HG02884 (cell line): ENCODE measurements around the gene SPDYE4.

Experiments used
- ATAC-seq: cut with Tn5 transposase; IDR thresholded peaks from one replicate; pipeline ENCODE4 v1.9.1; 2021; ENCODE audit warnings: mild to moderate bottlenecking, moderate library complexity; ENCODE audit not compliant: unreplicated experiment

The SPDYE4 gene

GRCh38 chr17:8785547-8786413 is 27.4 kb upstream of the SPDYE4 start:
- no peak for ATAC-seq

DNA sequence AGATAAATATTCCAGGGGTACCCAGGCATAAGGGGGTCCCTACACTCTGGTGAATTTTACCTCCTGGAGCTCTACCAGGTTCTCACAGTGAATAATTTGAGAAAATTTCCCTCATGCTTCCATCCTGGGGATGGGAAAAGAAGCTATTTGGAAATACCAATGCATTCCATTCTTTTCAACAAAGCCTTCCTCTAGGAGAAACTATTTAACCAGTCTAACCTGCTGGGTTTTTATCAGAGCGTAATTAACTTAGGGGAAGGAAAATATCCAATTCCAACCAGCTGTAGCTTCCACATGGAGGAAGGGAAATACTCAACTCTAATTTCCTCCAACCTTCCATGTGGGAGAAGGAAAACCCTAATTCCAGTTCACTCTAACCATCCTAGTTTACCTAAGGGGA is 23.8 kb upstream of the SPDYE4 start:
- ATAC-seq: no peak

GRCh38 chr17:8781776-8782175 is 23.4 kb upstream of the SPDYE4 start:
- no peak for ATAC-seq

DNA sequence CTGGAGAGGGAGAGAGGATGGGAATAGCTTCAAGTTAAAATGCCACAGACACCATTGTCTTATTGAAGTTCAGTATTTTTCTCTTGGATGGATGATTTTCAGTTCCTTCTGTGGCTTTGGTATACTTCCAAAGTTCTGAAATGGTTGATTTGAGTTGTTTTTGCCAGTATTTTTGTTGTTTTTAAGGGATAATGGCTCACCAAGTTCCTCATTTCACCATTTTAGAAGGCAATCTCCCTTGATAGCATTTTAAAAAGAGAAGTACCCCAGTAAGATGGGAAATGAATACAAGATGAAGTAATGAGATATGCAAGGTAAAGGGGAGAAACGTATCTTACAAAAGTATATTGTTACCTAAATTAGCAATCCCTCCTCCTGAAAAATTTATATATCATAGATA is 18.5 kb upstream of the SPDYE4 start:
- ATAC-seq: no peak

GRCh38 chr17:8776248-8776647 is 17.9 kb upstream of the SPDYE4 start:
- ATAC-seq: no peak

GRCh38 chr17:8766731-8767130 is 8.4 kb upstream of the SPDYE4 start:
- ATAC-seq: no peak

- ATAC-seq: no peak
Measured at GRCh38 chr17:8762012-8762411, 3.7 kb upstream of the SPDYE4 start.

DNA sequence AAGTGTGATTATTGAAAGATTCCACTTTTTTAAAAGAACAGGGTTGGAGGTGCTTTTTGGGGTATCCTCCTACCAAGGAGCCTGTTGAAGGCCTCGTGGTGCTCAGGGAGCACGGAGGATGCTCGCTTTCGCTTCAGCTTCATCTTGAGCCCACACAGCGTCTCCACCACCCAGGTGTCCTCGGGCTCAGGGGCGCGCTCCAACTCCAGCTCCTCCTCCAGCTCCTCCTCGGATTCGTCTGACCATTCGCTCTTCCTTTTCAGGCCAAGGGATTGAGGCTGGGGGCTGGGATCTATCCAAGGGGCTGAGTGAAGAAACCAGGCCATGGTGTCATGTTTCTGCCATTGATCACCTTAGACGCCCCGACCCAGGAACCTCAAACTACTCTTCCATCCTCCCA is 1.2 kb downstream of the SPDYE4 start:
- no peak for ATAC-seq

GRCh38 chr17:8755590-8756255 is 2.6 kb downstream of the SPDYE4 start:
- no peak for ATAC-seq

DNA sequence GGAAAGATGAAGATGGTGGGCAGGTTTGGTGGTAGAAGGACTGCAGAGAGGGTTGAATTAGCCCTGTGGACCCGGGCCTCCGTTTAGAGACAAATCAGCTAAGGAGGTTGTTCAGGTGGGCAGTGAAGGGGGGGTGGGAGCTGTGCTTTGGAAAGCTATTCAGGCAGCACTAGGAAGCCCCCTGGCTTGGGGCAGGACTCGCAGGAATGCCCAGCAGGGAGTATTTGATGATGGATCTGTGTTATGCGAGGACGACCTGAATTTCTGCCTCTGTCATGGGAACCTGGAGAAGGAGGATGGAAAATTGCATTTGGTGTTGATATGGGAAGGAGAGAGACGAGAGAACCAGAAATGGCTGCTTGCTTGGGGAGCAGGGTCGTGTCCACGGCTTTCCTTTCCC is 3.5 kb downstream of the SPDYE4 start:
- no peak for ATAC-seq

GRCh38 chr17:8753976-8754440 is 4.3 kb downstream of the SPDYE4 start:
- ATAC-seq: no peak

DNA sequence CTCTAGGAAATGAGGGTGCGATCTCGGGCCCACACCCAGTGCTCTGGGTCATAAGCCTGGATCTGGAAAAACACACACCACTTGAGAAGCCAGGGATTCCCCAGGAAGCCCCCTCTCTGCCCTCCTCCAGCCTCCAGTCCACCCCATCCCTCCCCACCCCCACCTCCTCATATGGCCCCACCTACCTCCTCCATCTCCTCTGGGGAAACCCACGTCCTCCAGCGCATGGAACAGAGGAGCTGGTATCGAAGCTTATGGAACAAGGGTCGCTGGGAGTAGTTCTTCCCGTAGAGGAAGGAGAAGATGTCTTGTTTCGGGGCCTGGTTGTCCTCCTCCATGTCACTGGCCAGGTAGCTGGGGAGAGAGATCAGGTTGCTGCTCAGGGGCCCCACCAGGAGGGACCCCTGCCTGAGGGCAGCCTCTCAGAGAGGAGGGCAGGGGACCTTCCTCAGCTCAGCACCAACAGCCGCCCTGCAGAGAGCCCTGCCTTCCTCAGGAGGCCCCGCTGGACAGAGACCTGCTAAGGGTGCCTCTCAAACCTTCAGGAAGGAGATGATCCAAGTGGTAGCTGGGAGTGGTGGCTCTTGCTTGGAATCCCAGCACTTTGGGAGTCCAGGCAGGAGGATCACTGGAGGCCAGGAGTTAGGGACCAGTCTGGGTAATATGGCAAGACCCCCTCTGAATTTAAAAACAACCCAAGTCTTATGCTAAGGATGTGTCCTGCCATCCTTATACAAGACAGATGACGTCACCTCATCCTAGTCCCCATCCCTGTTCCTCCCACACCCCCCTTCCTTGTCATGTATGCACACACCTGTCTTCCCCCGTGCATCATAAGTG is 5.0 kb downstream of the SPDYE4 start:
- no peak for ATAC-seq

- ATAC-seq: no peak
Measured at GRCh38 chr17:8749616-8750015, 8.7 kb downstream of the SPDYE4 start.

GRCh38 chr17:8747742-8748141 is 10.6 kb downstream of the SPDYE4 start:
- ATAC-seq: no peak

DNA sequence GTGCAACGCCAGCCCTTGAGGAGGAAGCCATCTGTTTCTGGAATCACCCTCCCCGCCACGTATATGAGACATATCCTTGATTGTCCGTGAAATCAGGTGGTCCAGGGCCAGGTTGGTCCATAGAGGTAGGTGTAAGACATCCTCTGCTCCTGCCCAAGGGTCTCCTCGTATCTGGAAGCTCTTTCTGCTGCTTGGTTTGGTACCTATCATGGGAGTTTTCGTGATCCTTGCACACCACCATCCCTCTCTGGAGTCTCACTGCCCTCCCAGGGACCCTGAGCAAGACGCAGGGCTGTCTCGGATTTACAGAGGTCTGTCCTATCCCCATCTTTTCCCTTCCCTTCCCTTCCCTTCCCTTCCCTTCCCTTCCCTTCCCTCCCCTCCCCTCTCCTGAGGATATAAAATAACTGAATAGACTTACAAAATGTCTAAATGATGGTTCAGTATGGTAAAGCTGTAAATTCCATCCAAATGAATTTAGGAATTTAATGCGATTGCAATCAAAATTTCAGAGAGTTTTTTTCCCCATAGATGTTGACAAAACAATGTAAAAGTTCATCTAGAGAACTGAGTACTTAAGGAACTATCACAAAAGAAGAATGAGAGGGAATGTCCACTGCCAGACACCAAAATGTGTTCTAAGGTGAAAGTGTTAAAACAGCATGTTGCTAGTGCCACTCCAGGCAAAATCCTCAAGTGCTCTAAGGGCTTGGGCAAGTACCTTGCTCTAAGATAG is 11.7 kb downstream of the SPDYE4 start:
- no peak for ATAC-seq

- no peak for ATAC-seq
Measured at GRCh38 chr17:8745586-8746500, 12.5 kb downstream of the SPDYE4 start.

DNA sequence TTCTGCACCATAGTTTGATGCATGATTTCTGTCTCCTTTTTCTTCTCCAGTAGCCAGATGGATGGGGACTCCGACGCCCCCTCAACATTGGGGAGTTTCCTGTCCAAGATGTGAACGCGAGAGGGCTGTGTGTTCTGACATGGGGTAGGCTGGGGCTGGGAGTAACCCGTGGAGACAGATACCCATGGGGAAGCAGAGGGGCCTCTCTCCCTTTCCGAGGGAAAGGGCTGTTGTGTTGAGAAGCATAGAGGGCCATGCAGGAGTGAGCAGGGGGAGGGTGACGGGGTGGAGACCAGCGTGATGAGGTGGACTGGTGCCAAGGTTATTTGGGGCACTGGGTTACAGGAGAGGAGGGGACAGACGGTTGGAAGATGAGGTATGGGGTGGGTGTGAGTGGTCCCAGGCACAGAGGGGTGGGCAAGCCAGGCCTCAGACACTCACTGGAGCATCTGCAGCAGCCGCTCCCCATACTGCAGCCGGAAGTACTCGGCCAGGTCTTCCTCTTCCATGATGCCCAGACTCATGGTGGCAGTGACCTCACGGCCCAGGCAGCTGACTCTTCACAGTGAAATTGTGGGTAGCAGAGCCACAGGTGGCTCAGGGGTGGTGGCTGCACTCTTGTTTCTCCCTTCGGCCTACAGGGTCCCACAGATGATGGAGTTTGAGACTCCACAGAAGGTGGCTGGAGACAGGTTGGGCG is 14.1 kb downstream of the SPDYE4 start:
- ATAC-seq: no peak

GRCh38 chr17:8742819-8743218 is 15.5 kb downstream of the SPDYE4 start:
- ATAC-seq: no peak

DNA sequence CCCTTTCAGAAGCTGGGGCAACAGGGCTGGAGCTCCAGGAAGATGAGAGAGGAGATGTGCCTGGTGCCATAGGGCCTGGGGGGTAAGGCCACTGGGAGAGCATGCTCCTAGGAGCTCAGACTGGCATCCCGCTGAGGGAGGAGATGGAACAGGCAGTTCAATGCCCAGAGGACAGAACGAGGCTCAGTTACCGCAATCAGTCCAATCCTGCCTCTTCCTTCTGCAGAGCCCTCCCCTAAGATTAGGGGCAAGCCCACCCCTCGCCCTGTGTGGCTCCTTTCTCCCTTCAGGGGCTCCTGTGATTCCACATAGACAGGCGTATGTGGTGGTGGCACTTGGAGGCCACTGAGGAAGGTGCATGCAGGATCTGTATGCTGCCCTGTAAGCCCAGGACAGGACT is 16.1 kb downstream of the SPDYE4 start:
- ATAC-seq: no peak
